ENCODE results near the gene AK4.
"Not testable (repeated sequence)": the region's sequence is repeated elsewhere in the genome, so short reads cannot be mapped to it uniquely, and the experiment has no call there.

AK4 gene

DNA sequence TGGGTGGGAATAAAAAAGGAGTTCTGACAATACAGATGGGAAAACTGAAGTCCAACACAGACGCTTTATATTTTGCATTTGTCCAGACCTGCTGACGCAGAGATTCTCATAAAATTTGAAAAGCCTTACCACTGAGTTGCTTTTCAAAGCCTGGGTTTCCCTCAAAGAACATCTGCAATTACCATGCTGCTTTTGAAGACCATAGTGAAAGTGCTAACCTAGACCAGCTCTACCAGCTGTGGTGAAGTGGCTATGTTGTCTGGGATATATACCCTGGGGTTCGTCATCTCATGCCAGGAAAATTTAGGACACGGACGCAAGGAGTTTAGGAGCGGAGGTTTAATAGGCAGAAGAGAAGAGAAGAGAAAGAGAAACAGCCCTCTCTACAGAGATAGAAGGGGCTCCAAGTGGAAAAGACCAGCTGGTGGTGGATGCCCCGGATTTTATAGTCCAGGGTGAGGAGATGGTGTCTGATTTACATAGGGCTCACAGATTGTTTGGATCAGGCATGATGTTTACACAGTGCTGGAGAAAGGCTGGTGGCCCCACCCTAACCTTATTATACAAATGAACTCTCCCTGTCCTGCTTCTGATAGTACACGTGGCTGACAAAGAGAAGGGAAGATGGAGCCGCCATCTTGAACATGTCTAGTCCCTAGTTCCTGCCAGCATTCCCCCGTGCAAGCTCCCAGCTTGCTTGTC lies 73.8 kb downstream of the AK4 start:
- DNase-seq: no peak

DNA sequence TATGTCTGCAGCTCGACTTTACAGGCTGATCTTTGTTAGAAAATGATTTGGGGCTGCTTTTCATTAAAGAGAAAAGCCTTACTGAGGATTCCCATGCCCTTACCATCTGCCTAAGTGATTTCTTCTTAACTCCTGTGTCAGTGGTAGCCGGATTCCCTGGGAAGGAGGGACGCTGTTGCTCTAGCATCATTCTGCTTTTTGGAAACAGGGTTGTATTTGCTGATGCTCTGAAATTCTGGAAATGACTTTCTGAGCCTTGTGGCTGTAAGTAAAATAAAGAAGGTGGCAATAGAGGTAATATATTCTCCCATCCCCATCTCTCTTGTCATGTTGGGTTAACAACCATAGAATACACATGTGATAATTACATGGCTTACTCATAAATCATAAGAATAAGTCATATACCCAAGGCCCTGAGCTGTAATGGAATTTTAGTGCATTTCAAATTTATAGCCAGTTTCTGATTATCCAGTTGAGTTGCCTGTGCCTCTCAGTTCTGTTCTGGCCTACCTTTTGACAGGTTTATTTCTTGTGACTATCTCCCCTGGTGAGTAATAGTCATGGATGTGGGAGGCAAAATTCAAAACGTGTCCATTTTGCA lies 74.4 kb downstream of the AK4 start:
- DNase-seq: no peak

DNA sequence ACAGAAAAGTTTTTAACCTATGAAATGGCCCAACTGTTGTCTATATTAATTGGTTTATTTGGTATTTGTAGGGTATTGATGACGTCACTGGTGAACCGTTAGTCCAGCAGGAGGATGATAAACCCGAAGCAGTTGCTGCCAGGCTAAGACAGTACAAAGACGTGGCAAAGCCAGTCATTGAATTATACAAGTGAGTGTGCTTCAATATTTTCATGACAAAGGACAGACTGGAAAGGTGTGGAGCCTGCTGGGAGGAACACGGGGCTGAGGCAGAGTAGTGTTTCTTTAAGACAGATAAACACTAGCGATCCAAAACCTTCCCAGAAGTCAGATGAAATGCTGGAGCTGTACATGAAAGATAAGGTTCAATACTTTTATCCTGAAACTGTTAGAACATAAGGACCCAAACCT lies 76.7 kb downstream of the AK4 start:
- no peak for DNase-seq

DNA sequence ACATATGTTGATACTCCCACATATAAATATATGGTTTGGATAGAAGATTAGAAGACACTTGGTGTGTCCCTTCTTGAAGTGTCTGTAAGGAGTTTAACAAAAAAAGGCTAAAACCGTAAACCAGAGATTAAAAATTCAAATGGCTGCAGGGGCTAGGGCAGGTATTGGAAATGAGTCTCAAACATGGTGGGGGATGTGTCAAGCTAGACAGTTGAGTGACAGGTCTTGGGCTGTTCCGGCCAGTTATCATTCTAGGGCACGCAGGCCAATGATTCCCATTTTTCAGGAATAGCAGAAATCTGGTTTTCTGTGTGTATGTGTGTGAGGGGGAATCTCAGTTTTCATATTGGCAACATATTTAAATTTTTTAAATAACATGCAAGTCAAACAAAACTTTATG lies 77.2 kb downstream of the AK4 start:
- DNase-seq: no peak

DNA sequence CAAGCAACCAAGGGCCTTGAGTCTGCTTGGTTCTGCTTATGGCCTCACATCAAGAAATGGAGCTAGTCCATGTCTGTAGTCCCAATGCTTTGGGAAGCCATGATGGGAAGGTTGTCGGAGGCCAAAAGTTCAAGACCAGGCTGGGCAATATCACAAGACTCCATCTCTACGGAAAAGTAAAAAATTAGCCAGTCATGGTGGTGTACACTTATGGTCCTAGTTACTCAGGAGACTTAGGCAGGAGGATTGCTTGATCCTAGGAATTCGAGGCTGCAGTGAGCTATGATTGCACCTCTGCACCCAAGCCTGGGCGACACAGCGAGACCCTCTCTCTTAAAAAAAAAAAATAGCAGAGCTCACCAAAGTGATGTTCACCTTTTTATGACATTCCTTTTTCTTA lies 81.2 kb downstream of the AK4 start:
- DNase-seq: no peak

DNA sequence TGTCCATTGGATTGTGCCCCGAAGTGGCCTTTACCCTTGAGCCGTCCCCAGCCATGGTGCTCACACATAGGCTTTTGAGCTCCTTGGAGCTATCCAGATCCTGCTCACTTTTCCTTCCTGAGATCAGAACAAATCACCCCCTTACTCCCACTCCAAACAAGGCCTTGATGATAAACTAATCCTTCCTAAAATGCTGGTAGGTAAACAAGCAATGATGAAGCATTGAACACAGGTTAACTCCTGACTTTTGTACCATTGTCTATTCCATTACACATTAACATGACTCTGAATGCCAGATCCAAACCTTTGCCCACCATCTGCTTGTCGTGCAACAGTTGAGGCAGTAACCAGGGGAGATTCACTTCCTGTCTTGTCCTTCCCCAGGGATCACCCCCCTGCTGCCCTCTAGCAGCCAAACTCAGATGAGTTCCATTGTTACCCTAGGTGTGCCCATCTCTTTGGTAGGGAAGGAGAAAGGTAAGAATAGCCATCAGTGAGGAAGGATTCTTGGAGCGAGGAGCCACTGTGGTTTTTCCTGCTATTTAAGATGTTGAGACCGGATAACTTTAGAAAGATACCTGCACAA lies 81.8 kb downstream of the AK4 start:
- DNase-seq: no peak

DNA sequence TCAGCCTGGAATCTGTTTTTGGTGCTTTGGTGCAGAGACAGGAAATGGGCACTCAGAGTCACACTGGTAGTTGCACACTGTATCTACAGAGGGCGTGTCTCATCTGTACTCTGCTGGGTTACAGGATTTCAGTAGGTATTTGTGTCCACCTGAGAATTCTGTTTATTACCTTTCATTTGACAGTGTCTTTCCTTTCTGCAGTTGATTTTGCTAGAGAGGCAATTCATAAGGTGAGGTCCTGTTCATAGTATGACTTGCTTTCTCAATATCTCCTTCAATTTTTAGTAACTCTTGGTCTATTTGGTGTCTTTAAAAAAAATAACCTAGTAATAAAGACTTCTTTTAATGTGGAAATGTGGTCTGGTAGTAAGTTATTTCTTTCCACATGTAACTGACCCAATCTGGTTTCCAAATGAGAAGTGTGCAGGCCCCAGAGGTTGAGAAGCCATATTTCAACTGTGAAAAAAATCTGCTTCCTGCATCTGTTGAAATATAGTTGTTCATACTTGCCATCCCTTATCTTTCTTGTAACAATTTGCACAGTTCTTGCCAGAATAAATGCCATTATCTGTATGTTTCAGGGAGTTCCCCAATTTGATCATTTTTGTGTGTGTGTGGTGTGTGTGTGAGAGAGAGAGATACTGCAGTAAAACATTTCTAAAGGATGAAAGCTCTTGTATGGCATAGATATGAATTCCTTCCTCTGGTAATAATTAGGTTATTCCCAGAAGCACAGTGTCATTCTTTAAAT lies 82.9 kb downstream of the AK4 start:
- DNase-seq: no peak

DNA sequence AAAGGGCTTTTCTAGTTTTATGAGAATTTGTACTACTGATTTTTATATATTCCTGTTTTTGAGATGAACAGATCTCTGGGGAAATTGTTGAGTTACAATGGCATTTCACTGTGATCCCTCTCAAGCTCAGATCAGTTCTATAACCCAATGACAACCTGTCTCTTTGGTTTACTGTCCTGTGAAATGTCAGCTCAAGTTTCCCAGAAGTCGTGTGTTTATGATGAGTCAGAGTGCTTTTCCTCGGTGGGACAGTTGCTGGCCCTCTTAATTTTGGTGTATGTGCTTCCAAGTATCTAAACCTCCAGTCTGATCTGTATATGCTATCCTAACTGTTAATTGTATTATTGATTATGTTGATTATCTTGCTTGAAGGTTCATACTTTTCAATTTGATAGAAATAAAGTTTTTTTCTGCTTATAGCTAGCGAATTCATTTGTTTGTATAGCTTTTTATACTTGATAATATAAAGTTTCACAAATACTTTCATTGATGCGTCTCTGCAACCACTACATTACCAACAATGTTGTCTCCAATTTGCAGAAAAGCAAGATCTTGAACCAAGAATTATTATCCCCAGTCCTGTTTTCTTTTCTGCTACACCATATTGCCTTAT lies 83.8 kb downstream of the AK4 start:
- DNase-seq: no peak

DNA sequence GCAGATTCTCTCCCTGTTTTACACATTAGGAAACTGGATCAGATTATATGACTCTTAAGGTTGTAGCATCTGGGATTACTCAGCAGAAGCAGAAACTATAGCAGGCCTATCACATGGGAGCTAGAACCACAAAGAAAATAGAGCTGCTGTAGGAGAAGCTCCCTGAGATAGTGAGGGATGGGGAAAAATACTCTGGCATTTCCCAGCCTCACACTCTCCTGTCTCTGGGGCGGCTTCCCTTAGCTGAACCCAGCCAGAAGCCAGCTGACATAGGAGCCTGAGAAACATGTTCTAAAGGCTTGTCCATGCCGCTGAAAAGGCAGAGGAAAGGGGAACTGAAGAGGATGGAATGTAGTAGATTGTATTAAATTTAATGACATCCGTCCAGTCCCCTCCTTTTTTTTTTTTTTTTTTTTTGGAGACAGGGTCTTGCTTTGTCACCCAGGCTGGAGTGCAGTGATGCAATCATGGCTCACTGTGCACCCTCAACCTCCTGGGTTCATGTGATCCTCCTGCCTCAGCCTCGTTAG lies 84.5 kb downstream of the AK4 start:
- DNase-seq: no peak

DNA sequence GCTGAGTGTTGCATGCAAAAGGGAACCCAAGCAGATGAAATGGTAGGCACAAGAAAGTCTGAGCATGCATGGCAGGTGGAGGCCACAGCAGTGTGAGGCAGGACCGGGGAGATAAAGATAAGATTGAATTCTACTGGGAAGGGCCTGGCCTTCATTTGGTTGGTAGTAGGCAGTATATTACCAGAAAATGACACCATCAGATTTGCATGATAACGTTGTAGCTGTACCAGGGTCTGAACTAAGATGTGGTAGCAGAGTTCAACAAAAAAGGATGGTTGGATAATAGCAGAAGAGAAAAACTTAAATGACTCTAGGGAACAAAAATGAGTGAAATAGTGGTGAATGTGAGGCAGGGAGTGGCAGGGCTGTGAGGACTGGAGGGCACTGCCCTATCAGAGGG lies 85.8 kb downstream of the AK4 start:
- DNase-seq: no peak

DNA sequence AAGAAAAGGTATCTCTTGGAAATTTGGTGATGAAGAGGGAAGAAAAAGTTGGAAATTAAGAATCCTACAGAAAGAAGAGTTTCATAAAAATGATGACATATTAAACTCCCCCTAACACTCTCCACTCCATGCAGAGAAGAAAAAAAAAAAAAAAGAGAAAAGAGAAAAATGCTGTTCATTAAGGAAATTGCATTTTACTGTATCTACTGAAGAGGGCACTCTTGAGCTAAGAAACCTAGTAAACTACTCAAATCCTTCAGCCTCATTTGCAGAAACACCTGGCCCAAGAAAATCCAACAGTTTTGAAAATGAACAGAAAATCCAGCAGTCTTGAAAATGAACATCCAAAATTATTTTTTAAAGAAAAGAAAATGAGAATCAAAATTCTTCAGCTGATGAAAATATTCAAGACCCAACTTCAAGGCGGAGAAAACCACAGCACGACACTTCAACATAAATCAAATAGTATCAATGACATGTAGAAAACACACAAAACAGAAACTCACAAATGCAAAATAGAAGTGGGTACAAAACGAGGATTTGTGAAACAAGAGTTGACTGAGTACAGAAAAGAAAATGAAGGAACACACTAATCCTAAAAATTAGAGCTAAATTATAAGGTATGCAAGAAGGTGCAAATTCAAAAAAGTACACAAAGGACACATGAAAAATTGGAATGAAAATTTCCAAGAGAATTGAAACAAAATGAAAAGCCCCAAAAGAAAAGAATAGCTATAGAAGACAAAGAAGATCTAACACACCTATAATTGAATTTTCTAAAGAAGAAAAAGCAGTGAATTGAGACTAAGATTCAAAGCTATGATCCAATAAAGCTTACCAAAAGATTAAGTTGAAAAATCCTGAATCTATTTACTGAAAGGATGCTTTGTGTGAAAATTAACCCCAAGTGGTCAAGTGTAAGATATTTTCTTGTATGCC lies 88.1 kb downstream of the AK4 start:
- DNase-seq: no peak

DNA sequence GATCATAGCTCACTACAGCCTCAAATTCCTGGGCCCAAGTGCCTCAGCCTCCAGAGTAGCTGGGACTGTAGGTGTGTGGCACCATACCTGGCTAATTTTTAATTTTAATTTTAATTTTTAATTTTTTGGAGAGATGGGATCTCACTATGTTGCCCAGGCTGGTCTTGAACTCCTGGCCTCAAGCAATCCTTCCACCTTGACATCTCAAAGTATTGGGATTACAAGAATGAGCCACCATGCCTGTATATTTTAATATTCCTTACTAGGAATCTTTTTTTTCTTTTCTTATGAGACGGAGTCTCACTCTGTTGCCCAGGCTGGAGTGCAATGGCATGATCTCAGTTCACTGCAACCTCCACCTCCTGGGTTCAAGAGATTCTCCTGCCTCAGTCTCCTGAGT lies 89.1 kb downstream of the AK4 start:
- not testable (repeated sequence) for DNase-seq

DNA sequence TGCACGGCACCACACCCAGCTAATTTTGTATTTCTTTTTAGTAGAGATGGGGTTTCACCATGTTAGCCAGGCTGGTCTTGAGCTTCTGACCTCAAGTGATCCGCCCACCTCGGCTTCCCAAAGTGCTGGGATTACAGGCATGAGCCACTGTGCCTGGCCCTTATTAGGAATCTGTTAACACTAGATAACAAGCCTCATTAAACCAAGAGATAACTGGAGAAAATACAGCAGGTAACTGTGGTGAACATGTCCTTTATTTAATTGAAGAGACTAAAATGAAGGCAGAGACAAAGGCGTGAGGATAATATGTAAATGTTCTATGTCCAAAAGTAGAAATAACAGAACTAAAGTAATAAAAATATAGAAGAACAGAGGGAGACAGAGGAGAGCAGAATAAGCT lies 89.5 kb downstream of the AK4 start:
- DNase-seq: no peak

DNA sequence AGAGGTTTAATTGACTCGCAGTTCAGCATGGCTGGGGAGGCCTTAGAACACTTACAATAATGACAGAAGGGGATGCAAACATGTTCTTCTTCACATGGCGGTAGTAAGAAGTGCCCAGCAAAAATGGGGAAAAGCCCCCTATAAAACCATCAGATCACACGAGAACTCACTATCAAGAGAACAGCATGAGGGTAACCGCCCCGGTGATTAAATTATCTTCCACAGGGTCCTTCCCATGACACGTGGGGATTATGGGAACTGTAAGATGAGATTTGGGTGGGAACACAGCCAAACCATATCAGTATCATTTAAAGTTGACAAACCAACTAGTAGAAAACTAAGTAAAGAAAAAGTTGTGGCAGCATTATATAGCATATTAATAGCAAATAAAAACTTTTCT lies 90.0 kb downstream of the AK4 start:
- no peak for DNase-seq

DNA sequence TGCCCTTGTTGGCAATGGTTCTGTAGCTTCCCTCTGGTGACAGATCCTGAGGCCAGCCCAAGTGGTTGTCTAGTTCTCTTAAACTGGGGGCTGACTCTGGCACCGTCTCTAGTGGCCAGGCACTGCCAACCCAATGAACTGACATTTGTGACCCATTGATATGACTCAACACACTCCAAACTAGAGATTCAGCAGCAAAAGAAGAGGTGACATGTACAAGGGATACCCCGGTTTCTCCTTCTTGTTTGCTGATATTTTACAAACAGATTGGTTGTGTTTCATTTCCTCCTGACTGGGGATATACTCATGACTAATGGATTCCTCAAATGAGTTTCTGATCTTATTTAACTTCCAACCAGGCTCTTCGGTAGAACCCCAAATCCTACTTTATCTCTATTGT lies 95.5 kb downstream of the AK4 start:
- no peak for DNase-seq

DNA sequence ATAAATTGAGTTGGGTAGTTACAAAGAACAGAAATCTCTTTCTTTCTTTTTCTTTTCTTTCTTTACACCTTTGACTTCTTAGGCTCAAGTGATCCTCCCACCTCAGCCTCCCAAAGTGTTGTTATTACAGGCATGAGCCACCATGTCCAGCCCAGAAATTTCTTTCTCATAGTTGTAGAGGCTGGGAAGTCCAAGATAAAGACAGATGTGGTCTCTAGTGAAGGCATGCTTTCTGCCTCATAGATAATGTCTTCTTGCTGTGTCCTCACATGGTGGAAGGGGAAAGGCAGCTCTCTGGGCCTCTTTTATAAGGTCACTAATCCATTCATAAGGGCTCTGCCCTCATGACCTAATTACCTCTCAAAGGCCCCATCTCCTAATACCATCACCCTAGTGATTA lies 97.3 kb downstream of the AK4 start:
- DNase-seq: no peak

DNA sequence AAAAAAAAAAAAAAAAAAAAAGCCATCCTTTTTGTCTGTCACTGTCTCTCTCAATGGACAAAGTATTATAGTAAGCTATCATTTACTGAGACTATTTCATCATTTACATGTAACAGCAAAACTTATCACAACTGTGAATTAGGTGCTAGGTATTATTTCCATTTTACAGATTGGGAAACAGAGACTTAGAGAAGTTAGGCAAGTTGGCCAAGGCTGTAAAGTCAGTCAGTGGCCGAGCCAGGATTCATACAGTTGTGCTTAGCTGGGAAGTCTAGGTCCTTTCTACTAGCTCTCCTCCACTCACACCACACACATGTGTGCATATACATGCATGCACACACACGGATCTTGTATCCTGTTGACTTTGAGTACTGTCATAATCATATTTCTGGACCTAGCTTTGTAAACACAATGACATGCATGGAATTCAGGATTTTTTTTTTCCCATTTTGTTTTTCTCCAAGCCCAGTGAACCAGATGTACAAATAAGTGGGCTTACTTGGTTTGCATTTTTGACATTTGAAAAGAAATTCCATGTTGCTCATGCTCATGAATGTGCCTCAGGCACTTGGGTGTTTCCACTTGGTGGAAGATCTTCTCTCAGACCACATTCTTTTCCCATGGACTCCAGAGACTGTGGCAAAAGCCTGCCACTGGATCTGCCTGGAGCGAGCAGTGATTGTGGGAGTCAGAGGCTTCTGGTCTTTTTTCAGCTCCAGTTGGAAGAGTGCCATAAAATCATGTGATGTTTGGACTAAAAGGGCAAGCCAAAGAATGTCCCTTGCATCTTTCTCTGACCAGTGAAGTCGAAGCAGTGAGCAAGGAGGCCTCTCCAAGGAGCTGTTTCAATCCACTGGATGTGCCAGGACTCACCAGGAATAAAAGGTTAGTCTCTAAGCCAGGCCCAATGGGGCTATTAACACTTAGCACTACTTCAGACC lies 99.7 kb downstream of the AK4 start:
- DNase-seq: no peak

DNA sequence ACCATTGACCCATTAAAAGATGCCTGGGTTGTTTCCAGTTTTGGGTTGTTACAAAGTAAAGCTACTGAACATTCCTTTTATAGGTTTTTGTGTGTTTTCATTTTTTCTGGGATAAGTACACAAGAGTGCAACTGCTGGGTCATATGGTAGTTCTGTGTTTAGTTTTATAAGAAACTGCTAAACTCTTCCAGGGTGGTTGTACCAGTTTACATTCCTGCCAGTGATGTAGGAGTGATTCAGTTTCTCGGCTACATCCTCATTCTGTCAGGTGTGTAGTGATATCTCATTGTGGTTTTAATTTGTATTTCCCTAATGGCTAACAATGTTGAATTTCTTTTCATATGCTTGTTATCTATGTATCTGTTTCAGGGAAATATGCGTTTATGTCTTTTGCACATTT lies 102.8 kb downstream of the AK4 start:
- no peak for DNase-seq

DNA sequence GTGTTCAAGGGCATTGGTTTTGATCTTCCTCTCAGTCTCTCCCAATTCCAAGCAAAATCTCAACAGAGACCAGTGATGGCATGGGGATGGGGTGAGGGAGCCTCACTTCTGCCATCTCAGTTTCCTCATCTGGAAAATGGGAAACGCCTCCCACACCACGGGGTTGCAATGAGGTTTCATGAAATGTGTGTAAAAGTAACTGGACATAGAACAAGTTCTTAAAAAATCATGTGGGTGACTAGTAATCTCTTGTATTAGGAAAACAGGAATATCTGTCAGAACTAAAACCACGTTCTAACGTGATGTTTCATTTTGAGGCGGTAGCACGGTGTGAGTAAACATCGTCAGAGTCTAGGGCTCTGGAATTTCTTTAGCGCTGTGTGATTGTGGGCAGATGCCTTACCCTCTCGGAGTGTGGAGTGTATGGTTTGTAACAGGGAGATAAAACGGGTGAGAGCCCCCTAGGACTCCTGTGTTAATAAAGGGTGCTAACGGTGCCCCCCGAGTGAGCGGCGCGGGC lies 105.9 kb downstream of the AK4 start:
- no peak for DNase-seq

DNA sequence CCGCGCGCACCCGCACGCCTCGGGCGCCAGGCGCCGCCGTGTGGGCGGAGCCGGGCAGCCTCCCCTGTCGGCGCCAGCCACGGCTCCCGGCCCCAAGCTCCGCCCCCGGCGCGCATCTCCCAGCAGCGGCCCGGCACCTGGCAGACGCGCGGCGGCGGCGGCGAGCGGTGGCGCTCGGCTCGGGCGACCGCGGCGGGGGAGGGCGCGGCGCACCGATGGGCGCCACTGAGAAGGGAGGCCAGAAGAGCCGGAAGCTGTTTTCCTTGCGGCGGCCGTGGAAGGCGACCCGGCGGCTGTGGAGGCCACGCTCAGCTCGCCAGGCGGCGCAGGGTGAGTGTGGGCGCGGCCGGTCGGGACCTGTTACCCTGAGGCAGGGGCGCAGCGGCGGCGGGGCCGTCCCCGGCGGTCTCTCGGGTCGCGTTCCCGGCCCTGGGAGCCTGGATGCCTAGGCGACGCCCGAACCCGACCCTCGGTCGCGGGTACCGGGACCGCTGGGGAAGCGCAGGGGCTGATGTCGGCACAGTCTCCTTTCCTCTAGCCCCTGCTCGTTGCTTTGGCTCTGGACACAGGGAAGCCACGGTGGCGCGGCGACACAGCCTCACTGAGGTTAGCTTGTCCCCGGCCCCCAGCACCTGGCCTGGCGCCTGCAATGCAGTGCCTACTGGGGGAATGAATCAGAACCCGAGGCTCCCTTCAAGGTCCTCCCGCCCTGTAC lies 106.5 kb downstream of the AK4 start:
- peak; percentile 74 to 78 for DNase-seq
